CD14-positive monocyte (primary cell): ENCODE results near the gene DHCR7. TPM values are rescaled to one million over a fixed set of nuclear protein-coding genes. Genes with fewer than 3 reads are reported as not detected.

Experiments
- DNase-seq, 3 donors: peaks; one replicate each; pipeline ENCODE4 v3.0.0-alpha.2; 2011 to 2022
- H2AFZ ChIP-seq: 2 replicates; pipeline ENCODE4 v1.6.0; 2012; ENCODE audit warnings: mild to moderate bottlenecking, low read depth, low read length, inconsistent platforms; ENCODE audit not compliant: insufficient read depth, poor library complexity, severe bottlenecking
- H3K27ac ChIP-seq, 2 donors: 1 replicate in 1 of 2; 2 replicates in 1 of 2; pipeline ENCODE4 v1.5.1; 2012 to 2013; ENCODE audit warnings: low read length in 2 of 2, control low read depth in 1 of 2, inconsistent platforms in 1 of 2, low read depth in 1 of 2, mild to moderate bottlenecking in 1 of 2
- H3K27me3 ChIP-seq, 2 donors: one replicate each; pipeline versions ENCODE4 v1.6.0 to v1.6.1; 2011 to 2013; ENCODE audit warnings: low read length in 2 of 2; ENCODE audit not compliant: control insufficient read depth in 2 of 2, insufficient read depth in 2 of 2
- H3K36me3 ChIP-seq, 2 donors: replicated peaks in 1 of 2; 1 replicate in 1 of 2; 2 replicates in 1 of 2; pipeline versions ENCODE4 v1.5.1 to v1.6.1; 2012 to 2013; ENCODE audit warnings: low read length in 2 of 2, control low read depth in 1 of 2, inconsistent platforms in 1 of 2, mild to moderate bottlenecking in 1 of 2; ENCODE audit not compliant: insufficient read depth in 2 of 2, control insufficient read depth in 1 of 2
- H3K4me1 ChIP-seq, 2 donors: 1 replicate in 1 of 2; 2 replicates in 1 of 2; pipeline versions ENCODE4 v1.5.1 to v1.6.1; 2012 to 2013; ENCODE audit warnings: low read length in 2 of 2, control low read depth in 1 of 2, inconsistent platforms in 1 of 2, mild to moderate bottlenecking in 1 of 2, moderate library complexity in 1 of 2; ENCODE audit not compliant: insufficient read depth in 2 of 2, control insufficient read depth in 1 of 2
- H3K4me2 ChIP-seq: replicated peaks from 2 replicates; pipeline ENCODE3; 2012; ENCODE audit warnings: low read length, moderate library complexity, mild to moderate bottlenecking; ENCODE audit not compliant: poor library complexity, severe bottlenecking; ENCODE audit errors: extremely low read depth
- H3K4me3 ChIP-seq, 3 experiments: fragments of 200-600 bp in 1 of 3; sonication (generic) in 1 of 3; replicated peaks in 1 of 3; 1 replicate in 2 of 3; 2 replicates in 1 of 3; pipeline ENCODE4 v1.5.1; 2011 to 2013; ENCODE audit warnings: low read length in 3 of 3, mild to moderate bottlenecking in 3 of 3, control low read depth in 2 of 3, low read depth in 2 of 3, inconsistent platforms in 1 of 3, moderate library complexity in 1 of 3
- H3K79me2 ChIP-seq: 2 replicates; pipeline ENCODE4 v1.6.0; 2012; ENCODE audit warnings: mild to moderate bottlenecking, control low read depth, inconsistent platforms, low read length, moderate library complexity; ENCODE audit not compliant: insufficient read depth
- H3K9ac ChIP-seq: 2 replicates; pipeline ENCODE4 v1.6.0; 2017; ENCODE audit warnings: low read length, mild to moderate bottlenecking; ENCODE audit not compliant: insufficient read depth, poor library complexity, severe bottlenecking
- H3K9me3 ChIP-seq, 2 donors: replicated peaks in 1 of 2; 1 replicate in 1 of 2; 2 replicates in 1 of 2; pipeline versions ENCODE4 v1.5.1 to v1.6.1; 2012 to 2013; ENCODE audit warnings: low read length in 2 of 2, control low read depth in 1 of 2; ENCODE audit not compliant: control insufficient read depth in 1 of 2, insufficient read depth in 1 of 2
- H4K20me1 ChIP-seq: 2 replicates; pipeline ENCODE4 v1.6.0; 2012; ENCODE audit warnings: mild to moderate bottlenecking, low read length, control low read depth, moderate library complexity; ENCODE audit not compliant: insufficient read depth
- H3K27ac Mint-ChIP-seq, 7 donors: one replicate each; pipeline ENCODE4 v1.8.0; 2020; ENCODE audit warnings: mild to moderate bottlenecking in 7 of 7, mixed read lengths in 7 of 7, moderate library complexity in 6 of 7, inconsistent platforms in 2 of 7
- H3K27me3 Mint-ChIP-seq, 3 donors: one replicate each; pipeline ENCODE4 v1.8.0; 2021 to 2022; ENCODE audit warnings: low read depth in 3 of 3, mild to moderate bottlenecking in 3 of 3, mixed read lengths in 3 of 3, moderate library complexity in 3 of 3, inconsistent platforms in 1 of 3
- H3K36me3 Mint-ChIP-seq, 2 donors: one replicate each; pipeline ENCODE4 v1.8.0; 2020; ENCODE audit warnings: mixed read lengths in 2 of 2, inconsistent platforms in 1 of 2, mild to moderate bottlenecking in 1 of 2
- H3K4me1 Mint-ChIP-seq: one replicate; pipeline ENCODE4 v1.8.0; 2020; ENCODE audit warnings: mild to moderate bottlenecking, mixed read lengths
- H3K4me3 Mint-ChIP-seq, 2 donors: one replicate each; pipeline ENCODE4 v1.8.0; 2020; ENCODE audit warnings: mild to moderate bottlenecking in 2 of 2, mixed read lengths in 2 of 2, moderate library complexity in 1 of 2
- H3K9me3 Mint-ChIP-seq, 7 donors: one replicate each; pipeline ENCODE4 v1.8.0; 2020 to 2022; ENCODE audit warnings: mixed read lengths in 7 of 7, mild to moderate bottlenecking in 6 of 7, moderate library complexity in 6 of 7, inconsistent platforms in 2 of 7
- CTCF ChIP-seq: fragments of 200-600 bp; IDR thresholded peaks from one replicate; pipeline ENCODE4 v1.8.0; 2022; ENCODE audit warnings: antibody characterized with exemption, mild to moderate bottlenecking
- WGBS: methylation state at CpG from one replicate; pipeline ENCODE4 v1.1.5; 2013; ENCODE audit warnings: missing lambda C conversion rate; ENCODE audit not compliant: insufficient coverage; 5-methylcytosine and 5-hydroxymethylcytosine counted together
- intact Hi-C, 2 donors: fragments of 100-400 bp; cut with micrococcal nuclease; formaldehyde crosslinking; loops; one replicate each; pipeline versions ENCODE4 v1.15.0 to v1.15.1; 2023
- polyA plus RNA-seq, 3 donors: library from polyadenylated mRNA; depleted of rRNA in 1 of 3; unstranded in 2 of 3; stranded (reverse) in 1 of 3; fragments of 300-500 nt in 2 of 3; fragments of >200 nt in 1 of 3; fragmentation: Illumina TruSeq in 2 of 3; gene quantifications; 1 replicate in 2 of 3; 2 replicates in 1 of 3; pipeline ENCODE4 v1.2.3, GENCODE V29; 2012 to 2021

DHCR7 gene
- polyA plus RNA-seq, 3 donors = 2.2 to 3.9 (median 2.2) TPM

GRCh38 chr11:71465054-71465453, 16.9 kb upstream of the DHCR7 start:
- 100% methylated on average over 2 of the region's 4 CpGs for WGBS
- Histone ChIP-seq H2AFZ (no peak overlapping the region), H3K4me1 (no peaks in the 10 kb centered on the region), H3K27me3 (no peaks in the 10 kb centered on the region), H3K9me3 (peaks cover 0 to 3% of the 10 kb centered on the region in 2 donors), H3K79me2 (no peaks in the 10 kb centered on the region), H3K36me3 (peaks cover 74 to 89% of the 10 kb centered on the region in 2 donors), H3K27ac (no peak overlapping the region), H3K4me2 (no peak overlapping the region), H3K9ac (no peak overlapping the region), H4K20me1 (peaks cover 54% of the 10 kb centered on the region), H3K4me3 (no peak overlapping the region)
- Mint-ChIP-seq H3K4me1 (no peaks in the 10 kb centered on the region), H3K4me3 (no peak overlapping the region), H3K27me3 (peaks cover 0 to 1% (median 0%) of the 10 kb centered on the region in 3 donors), H3K9me3 (peaks cover 0 to 8% (median 0%) of the 10 kb centered on the region in 7 donors), H3K36me3 (peaks cover 81 to 96% of the 10 kb centered on the region in 2 donors), H3K27ac (peak overlapping the region in 2 of 7 donors; percentile 70 to 78)
- TF ChIP-seq CTCF = no peak
- intact Hi-C loops = no loop called here
- no peak for DNase-seq

DNA sequence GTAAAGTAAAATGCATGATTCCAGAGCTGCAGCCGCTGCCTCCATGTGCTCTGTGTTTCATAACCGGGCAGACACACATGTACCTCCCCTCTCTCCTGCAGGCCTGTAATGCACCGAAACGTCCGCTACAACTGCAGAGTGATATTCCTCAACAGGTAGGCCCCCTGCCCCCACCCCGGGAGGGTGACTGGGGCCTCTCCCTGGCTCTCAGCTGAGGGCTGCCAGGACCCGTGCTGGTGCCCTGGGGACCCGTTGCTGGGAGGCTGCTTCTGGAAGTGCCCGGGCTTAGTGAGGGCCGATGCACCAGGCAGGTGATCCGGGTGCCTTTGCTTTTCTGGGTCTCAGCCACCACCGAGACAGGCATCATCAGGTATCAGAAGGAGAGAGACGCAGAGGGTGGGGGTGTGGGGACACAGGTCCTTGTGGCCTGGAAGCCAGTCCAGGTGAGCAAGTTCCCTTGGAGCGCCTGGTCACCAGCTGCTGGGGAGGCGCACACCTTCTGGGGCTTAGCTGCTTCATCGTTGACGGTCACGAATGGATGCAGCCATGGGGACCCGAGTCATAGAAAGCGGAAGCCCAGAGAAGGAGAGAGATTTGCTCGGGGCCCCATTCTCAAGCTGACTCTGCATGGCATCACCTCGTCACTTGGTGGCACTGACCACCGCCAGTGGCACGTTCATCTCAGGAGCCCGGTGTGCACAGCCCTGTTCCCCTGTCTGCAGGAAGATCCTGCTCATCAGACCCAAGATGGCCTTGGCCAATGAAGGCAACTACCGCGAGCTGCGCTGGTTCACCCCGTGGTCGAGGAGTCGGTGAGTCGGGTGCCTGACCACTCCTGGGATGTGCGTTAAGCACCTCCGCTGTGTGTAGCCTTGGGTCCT, 15.4 kb upstream of the DHCR7 start:
- no peak for TF ChIP-seq CTCF
- Mint-ChIP-seq H3K4me3 (no peak overlapping the region), H3K27me3 (peaks cover 0 to 1% (median 0%) of the 10 kb centered on the region in 3 donors), H3K9me3 (peaks cover 0 to 5% (median 0%) of the 10 kb centered on the region in 7 donors), H3K4me1 (no peaks in the 10 kb centered on the region), H3K27ac (peak overlapping the region in 1 of 7 donors; percentile 38), H3K36me3 (peaks cover 91 to 98% of the 10 kb centered on the region in 2 donors)
- H3K4me3 ChIP-seq = no peak overlapping the region
- no peak overlapping the region for H3K4me2 ChIP-seq
- no peak overlapping the region for H2AFZ ChIP-seq
- intact Hi-C loops = no loop called here
- no peaks in the 10 kb centered on the region for H3K4me1 ChIP-seq
- WGBS = 98% methylated on average over 34 of the region's 34 CpGs
- H3K9ac ChIP-seq = no peak overlapping the region
- peaks cover 69% of the 10 kb centered on the region for H4K20me1 ChIP-seq
- no peaks in the 10 kb centered on the region for H3K9me3 ChIP-seq
- no peak overlapping the region for H3K27ac ChIP-seq
- peaks cover 88 to 96% of the 10 kb centered on the region in 2 donors for H3K36me3 ChIP-seq
- H3K79me2 ChIP-seq = no peaks in the 10 kb centered on the region
- DNase-seq = no peak
- H3K27me3 ChIP-seq = no peaks in the 10 kb centered on the region
